ENCODE results near the gene ZMYND15.
A peak's percentile ranks its signal among the peaks of the same experiment; 100 is the strongest.

ZMYND15 gene

DNA sequence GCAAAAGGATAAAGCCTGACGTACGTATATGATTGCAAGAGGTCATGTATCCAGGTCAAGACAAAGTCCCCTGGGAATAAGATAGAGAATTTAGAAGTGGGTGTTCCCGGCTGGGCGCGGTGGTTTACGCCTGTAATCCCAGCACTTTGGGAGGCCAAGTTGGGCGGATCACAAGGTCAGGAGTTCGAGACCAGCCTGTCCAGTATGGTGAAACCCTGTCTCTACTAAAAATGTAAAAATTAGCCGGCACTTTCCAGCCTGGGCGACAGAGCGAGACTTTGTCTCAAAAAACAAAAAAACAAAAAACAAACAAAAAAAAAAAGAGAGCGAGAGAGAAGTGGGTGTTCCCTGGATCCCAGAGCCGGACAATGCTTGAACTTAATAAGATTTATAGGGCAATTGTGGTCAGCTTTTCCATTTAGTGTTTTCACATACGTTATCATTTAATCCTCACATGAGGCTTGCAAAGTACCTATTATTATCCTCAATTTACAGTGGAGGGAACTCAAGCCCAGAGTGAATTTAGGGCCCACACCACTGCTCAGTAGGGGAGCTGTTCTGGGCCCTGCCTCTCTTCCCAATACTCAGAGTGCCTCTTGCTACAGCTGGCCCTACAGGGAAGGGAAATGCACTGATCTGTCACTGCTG lies 48.6 kb downstream of the ZMYND15 start:
- no peak overlapping the region for H3K4me3 ChIP-seq (ENCODE audit: low read depth, low read length)
- DNase-seq (ENCODE audit: low read depth), result no peak

DNA sequence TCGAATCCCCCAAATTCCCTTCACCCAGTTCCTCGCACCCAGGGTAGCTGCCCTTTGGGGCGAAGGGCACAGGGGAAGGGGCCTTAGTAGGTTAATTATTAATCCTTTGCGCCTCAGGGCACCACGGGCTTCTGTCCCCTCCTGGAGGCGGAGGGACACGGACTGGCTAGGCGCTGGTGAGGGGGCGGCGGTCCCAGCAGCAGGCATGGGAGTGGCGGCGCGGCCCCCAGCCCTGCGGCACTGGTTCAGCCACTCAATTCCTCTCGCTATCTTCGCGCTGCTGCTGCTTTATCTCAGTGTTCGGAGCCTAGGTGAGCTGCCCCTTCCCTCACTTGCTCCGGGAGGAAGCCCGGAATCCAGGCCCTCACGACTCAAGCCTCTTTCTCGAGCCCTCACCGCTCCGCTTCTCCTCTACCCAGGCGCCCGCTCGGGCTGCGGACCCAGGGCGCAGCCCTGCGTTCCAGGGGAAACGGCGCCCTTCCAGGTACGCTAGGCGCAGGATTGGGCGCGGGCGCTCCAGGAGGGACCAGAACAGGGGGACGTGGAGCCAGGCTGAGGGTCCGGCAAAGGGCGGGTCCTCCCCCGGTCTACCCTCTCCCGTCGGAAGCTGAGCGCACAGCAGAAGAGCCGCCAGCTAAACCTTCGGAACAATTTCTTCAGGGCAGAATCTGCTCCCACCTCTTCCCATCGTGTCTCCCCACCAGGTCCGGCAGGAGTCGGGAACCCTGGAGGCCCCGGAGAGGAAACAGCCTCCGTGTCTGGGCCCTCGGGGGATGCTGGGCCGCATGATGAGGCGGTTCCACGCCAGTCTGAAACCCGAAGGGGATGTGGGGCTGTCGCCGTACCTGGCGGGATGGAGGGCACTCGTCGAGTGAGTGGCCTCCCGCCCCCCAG lies 49.4 kb downstream of the ZMYND15 start, which contains the start of gene GLTPD2:
Gene GLTPD2 (plus strand): TSS at position 158 of the 894 bp plus-strand sequence. CDS start 48 bp downstream, at position 206.
- peak within 1 kb of the TSS; percentile 66 for H3K4me3 ChIP-seq (ENCODE audit: low read depth, low read length)
- TF ChIP-seq, protein P1, sequence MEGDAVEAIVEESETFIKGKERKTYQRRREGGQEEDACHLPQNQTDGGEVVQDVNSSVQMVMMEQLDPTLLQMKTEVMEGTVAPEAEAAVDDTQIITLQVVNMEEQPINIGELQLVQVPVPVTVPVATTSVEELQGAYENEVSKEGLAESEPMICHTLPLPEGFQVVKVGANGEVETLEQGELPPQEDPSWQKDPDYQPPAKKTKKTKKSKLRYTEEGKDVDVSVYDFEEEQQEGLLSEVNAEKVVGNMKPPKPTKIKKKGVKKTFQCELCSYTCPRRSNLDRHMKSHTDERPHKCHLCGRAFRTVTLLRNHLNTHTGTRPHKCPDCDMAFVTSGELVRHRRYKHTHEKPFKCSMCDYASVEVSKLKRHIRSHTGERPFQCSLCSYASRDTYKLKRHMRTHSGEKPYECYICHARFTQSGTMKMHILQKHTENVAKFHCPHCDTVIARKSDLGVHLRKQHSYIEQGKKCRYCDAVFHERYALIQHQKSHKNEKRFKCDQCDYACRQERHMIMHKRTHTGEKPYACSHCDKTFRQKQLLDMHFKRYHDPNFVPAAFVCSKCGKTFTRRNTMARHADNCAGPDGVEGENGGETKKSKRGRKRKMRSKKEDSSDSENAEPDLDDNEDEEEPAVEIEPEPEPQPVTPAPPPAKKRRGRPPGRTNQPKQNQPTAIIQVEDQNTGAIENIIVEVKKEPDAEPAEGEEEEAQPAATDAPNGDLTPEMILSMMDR (conservative IDR thresholded peaks at IDR 0.05; ENCODE audit: low read depth, low read length), result no peak
- no peak for DNase-seq (ENCODE audit: low read depth)

More for the DNA sequence above, 48.6 kb downstream of the ZMYND15 start:
- TF ChIP-seq, protein P1 (conservative IDR thresholded peaks at IDR 0.05; ENCODE audit: low read depth, low read length), result no peak

DNA sequence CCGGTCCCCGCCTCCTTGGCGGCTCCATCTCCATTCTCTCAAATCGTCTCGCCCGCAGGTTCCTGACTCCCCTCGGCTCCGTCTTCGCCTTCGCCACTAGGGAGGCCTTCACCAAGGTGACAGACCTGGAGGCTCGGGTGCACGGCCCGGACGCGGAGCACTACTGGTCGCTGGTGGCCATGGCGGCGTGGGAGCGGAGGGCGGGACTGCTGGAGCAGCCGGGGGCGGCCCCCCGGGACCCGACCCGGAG lies 50.0 kb downstream of the ZMYND15 start:
- peak overlapping the region; percentile 66 for H3K4me3 ChIP-seq (ENCODE audit: low read depth, low read length)
- DNase-seq (ENCODE audit: low read depth), result no peak
- TF ChIP-seq, protein P1 (conservative IDR thresholded peaks at IDR 0.05; ENCODE audit: low read depth, low read length), result no peak

DNA sequence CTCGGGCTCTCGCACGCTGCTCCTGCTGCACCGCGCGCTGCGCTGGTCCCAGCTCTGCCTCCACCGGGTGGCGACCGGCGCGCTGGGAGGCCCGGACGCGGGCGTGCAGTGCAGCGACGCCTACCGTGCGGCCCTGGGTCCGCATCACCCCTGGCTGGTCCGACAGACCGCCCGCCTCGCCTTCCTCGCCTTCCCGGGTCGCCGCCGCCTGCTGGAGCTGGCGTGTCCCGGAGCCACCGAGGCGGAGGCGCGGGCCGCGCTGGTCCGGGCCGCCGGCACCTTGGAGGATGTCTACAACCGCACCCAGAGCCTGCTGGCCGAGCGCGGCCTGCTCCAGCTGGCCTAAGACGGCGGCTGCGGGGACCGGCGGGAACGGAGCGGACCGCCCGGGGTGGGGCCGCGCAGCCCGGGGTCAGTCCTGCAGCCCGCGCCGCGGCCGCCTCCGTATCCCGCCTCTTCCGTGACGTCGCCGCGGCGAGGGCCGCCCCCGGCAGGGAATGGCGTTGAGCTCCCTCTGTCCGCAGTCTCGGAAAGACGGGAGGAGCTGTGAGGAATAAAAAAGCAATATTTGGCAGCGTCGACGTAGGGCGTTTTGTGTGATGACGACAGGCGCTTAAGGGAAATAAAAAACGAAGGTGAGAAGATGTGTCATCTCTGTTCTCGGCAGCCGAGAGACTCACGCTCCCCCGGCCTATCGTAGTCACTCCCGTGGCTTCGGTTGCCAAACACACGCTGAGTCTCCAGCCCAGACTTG lies 50.5 kb downstream of the ZMYND15 start:
- DNase-seq (ENCODE audit: low read depth), result peak; percentile 87
- TF ChIP-seq, protein P1 (conservative IDR thresholded peaks at IDR 0.05; ENCODE audit: low read depth, low read length), result peak; percentile 52
- H3K4me3 ChIP-seq (ENCODE audit: low read depth, low read length), result peak overlapping the region; percentile 66

DNA sequence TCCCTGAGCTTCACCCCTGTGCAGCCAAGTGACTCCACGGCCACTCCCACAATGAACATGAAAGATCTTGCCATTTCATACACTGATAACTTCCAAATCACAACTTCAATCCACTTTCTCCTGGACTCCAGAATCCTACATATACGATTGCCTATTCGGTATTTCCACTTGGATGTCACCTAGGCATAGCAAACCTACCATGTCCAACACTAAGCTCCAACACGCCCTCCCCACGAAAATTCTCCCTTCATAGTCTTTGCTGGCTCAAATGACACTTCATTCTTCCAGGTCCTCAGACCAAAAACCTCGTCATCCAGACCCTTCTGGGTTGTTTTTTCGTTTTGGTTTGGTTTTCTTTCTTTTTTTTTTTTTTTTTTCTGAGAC lies 51.1 kb downstream of the ZMYND15 start:
- peak overlapping the region; percentile 66 for H3K4me3 ChIP-seq (ENCODE audit: low read depth, low read length)
- TF ChIP-seq, protein P1 (conservative IDR thresholded peaks at IDR 0.05; ENCODE audit: low read depth, low read length), result no peak
- DNase-seq (ENCODE audit: low read depth), result no peak

DNA sequence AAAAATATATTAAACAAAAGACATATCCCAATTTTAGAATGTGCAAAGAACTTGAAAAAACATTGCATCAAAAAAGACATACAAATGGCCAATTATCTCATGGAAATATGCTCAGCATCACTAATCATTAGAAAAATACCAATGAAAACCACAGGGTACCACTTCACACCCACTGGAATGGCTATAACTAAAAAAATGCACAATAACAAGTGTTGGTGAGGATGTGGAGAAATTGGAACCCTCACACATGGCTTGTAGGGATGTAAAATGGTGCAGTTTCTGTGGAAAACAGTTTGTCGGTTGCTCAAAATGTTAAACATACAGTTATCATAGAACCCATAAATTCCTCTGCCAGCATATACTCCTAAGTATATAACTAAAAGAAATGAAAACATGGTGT lies 55.5 kb downstream of the ZMYND15 start:
- DNase-seq (ENCODE audit: low read depth), result no peak
- TF ChIP-seq, protein P1 (conservative IDR thresholded peaks at IDR 0.05; ENCODE audit: low read depth, low read length), result no peak
- H3K4me3 ChIP-seq (ENCODE audit: low read depth, low read length), result no peak overlapping the region

Data from choroid plexus epithelial cell (primary cell).